Aorta (tissue), 5 donors: ENCODE measurements around the gene SLC35F1. TPM values are rescaled to one million over a fixed set of nuclear protein-coding genes. Genes with fewer than 3 reads are reported as not detected.

ENCODE experiments used
- ATAC-seq: fragments of 200-7000 bp; cut with Tn5 transposase; one replicate; pipeline ENCODE4 v1.9.1; 2022; ENCODE audit warnings: moderate library complexity; ENCODE audit not compliant: low FRiP score
- DNase-seq, 2 donors: peaks; one replicate each; pipeline ENCODE4 v3.0.0-alpha.2; 2020
- H3K27ac ChIP-seq, 2 donors: one replicate each; pipeline ENCODE4 v1.5.1; 2013; ENCODE audit warnings: low read length in 2 of 2, mild to moderate bottlenecking in 2 of 2, moderate library complexity in 2 of 2, control low read depth in 1 of 2, inconsistent platforms in 1 of 2, low read depth in 1 of 2
- H3K27me3 ChIP-seq, 2 donors: one replicate each; pipeline ENCODE4 v1.6.1; 2013; ENCODE audit warnings: control low read depth in 1 of 2, low read length in 1 of 2, mild to moderate bottlenecking in 1 of 2, moderate library complexity in 1 of 2; ENCODE audit not compliant: insufficient read depth in 2 of 2, control insufficient read depth in 1 of 2
- H3K36me3 ChIP-seq, 2 donors: one replicate each; pipeline ENCODE4 v1.6.1; 2013; ENCODE audit warnings: control low read depth in 1 of 2, low read length in 1 of 2, mild to moderate bottlenecking in 1 of 2; ENCODE audit not compliant: insufficient read depth in 2 of 2, control insufficient read depth in 1 of 2
- H3K4me1 ChIP-seq, 2 donors: one replicate each; pipeline ENCODE4 v1.6.1; 2013; ENCODE audit warnings: low read length in 2 of 2, control low read depth in 1 of 2, mild to moderate bottlenecking in 1 of 2, moderate library complexity in 1 of 2; ENCODE audit not compliant: insufficient read depth in 2 of 2, control insufficient read depth in 1 of 2
- H3K4me3 ChIP-seq, 2 donors: one replicate each; pipeline ENCODE4 v1.5.1; 2013; ENCODE audit warnings: low read length in 2 of 2, control low read depth in 1 of 2, mild to moderate bottlenecking in 1 of 2
- H3K9me3 ChIP-seq: one replicate; pipeline ENCODE4 v1.6.1; 2013; ENCODE audit warnings: mild to moderate bottlenecking, low read length; ENCODE audit not compliant: control insufficient read depth
- WGBS, 2 donors: extraction: QIAGEN DNeasy Blood & Tissue Kit; methylation state at CpG; one replicate each; pipeline ENCODE4 v1.1.7; 2013; 5-methylcytosine and 5-hydroxymethylcytosine counted together
- intact Hi-C, 2 donors: fragments of 100-400 bp; cut with DNase I; formaldehyde crosslinking; loops; one replicate each; pipeline versions ENCODE4 v1.14.2 to v1.15.0; 2022
- polyA plus RNA-seq, 2 donors: library from polyadenylated mRNA; stranded (reverse); fragments of 200-250 nt; gene quantifications; one replicate each; pipeline ENCODE4 v1.2.3, GENCODE V29; 2013
- total RNA-seq, 2 donors: library from RNA; stranded (reverse); fragmentation: NEBNext Ultra II Directional; extraction: Animal tissue kit (Norgen Biotek cat#: 25700); gene quantifications; one replicate each; pipeline ENCODE4 v1.2.1, GENCODE V29; 2021
- donor health status: healthy with polysubstance abuse.
- donor health status: Bipolar disorder and iron deficiency.
- donor health status: DM: no; HTN: no; CAD: no.
- donor health status: DM: no; HTN: no; CAD: no.
- donor health status: DM: yes; HTN: yes; CAD: no.

Gene SLC35F1
- total and polyA plus RNA-seq, 4 donors, result 0.59 to 1.9 (median 1.2) TPM

DNA sequence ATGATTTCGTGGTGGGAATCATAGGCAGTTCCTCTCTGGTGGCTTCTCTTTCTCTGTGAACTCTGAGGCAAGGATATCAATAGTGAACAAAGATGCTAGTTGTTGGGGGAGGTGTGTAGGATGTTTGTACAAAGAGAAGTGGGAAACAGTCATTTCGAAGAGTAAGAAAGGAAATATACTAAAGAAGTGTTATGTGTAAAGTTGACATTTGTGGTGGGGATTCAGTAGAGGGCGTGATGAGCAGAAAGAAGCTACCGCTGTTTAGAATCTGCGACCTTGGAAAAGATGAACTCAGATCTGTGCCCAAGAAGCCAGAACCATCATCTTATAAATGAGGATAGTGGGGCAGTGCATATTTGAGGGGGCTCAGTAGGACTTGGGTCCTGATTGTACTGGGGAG lies 11.4 kb downstream of the SLC35F1 start:
- H3K4me1 ChIP-seq, result no peaks in the 10 kb centered on the region
- no peaks in the 10 kb centered on the region for H3K36me3 ChIP-seq
- no peak for ATAC-seq
- DNase-seq, result no peak
- WGBS, 2 donors, result 71 to 73% methylated on average over 5 of the region's 5 CpGs
- H3K27ac ChIP-seq, result no peak overlapping the region
- no peaks in the 10 kb centered on the region for H3K27me3 ChIP-seq
- no peaks in the 10 kb centered on the region for H3K9me3 ChIP-seq
- no peak overlapping the region for H3K4me3 ChIP-seq
- intact Hi-C loops, result no loop called here

DNA sequence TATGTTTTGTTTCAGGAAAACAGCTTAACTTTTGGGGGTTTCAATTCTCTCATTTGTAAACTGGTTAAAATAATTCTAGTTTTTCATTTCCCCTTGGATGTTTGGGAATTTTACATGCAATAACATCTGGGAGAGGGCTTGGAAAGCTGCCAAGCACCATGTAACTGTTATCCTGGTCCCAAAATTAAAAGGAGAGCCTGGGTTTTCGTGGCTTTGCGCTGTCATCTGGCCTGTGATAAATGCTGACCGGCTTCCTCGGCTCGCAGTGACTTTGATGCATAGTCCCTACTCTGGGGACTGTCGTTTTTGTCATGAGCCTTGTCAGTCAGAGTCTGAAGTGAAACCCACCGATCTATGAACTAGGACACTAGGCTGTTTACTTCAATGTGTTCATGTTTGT lies 12.2 kb downstream of the SLC35F1 start:
- no peak overlapping the region for H3K4me3 ChIP-seq
- intact Hi-C loops, result no loop called here
- H3K4me1 ChIP-seq, result no peaks in the 10 kb centered on the region
- DNase-seq, result no peak
- no peaks in the 10 kb centered on the region for H3K27me3 ChIP-seq
- H3K27ac ChIP-seq, result no peak overlapping the region
- WGBS, 2 donors, result 3 to 5% methylated on average over 7 of the region's 7 CpGs
- H3K36me3 ChIP-seq, result no peaks in the 10 kb centered on the region
- no peak for ATAC-seq
- H3K9me3 ChIP-seq, result no peaks in the 10 kb centered on the region

DNA sequence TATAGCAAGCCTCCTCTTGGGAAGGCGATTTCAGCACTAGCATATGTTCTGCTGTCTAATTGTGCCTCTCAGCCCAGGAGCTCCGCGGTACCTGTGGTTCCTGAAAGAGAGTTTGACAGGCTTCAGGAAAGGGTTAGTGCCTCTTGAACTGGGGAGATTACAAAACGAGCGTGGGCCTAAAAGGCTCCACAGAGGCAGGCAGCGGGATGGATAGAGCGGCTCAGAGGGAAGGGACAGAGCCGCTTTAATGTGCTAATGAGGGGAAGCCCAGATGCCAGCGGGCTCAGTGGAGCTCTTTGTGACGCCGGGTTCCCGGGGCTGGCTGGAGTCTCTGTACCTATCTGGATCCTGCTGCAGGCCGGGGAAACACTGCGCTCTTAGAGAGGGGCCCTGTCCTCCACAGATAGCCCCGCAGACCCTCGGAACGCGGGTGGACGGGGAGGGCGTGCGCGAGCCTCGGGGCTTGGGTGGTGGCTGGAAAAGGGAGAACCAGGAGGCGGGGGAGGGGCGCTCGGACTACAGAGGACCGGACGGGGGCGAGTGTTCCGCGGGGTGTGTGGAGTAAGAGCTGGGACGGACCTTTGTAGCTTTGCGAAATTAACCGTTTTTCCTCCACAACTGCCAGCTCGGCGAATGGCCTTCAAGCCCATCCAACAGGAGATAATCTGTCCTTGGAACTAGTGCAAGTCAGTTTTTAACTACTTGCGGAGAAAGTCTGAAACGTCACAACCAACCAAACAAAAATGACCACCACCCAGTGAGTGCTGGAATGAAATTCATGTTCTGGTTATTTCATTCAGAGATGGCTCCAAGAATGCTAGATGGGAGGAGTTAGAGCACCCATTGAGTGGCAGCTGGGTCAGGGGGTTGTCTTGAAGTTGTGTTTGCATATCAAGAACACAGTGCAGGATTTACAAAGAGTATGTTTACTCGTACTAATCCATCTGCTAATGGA lies 13.0 kb downstream of the SLC35F1 start:
- Histone ChIP-seq H3K4me3 (no peak overlapping the region), H3K27me3 (no peaks in the 10 kb centered on the region), H3K9me3 (no peaks in the 10 kb centered on the region), H3K27ac (no peak overlapping the region), H3K4me1 (no peaks in the 10 kb centered on the region), H3K36me3 (no peaks in the 10 kb centered on the region)
- ATAC-seq (peak; percentile 64), DNase-seq (peak; percentile 46 to 76)
- intact Hi-C loops, result no loop called here
- WGBS, 2 donors, result 1 to 2% methylated on average over 39 of the region's 39 CpGs

DNA sequence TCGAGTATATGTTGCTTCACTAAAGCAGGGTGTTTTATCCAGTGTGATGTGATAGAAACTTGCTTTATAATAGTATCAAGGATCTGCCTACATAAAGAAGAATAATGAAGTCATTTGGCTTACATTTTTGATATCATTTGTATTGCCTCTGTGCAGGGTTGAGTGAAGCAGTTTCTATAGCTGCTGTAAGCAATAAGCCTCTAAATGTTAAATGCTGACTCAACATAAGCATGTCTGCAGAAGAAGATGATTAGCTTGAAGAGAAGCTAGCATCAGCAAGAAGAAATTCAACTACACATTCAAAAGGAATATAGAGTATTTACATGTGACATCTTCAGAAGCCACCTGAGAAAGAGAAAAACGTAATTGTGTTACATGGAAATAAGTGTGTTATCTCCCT lies 17.6 kb downstream of the SLC35F1 start:
- peaks cover 2% of the 10 kb centered on the region for H3K9me3 ChIP-seq
- ATAC-seq (no peak), DNase-seq (no peak)
- no peak overlapping the region for H3K4me3 ChIP-seq
- H3K27ac ChIP-seq, result no peak overlapping the region
- H3K27me3 ChIP-seq, result no peaks in the 10 kb centered on the region
- WGBS, 2 donors, result 64 to 68% methylated on average over 2 of the region's 2 CpGs
- no peaks in the 10 kb centered on the region for H3K36me3 ChIP-seq
- intact Hi-C loops, result no loop called here
- H3K4me1 ChIP-seq, result no peaks in the 10 kb centered on the region

DNA sequence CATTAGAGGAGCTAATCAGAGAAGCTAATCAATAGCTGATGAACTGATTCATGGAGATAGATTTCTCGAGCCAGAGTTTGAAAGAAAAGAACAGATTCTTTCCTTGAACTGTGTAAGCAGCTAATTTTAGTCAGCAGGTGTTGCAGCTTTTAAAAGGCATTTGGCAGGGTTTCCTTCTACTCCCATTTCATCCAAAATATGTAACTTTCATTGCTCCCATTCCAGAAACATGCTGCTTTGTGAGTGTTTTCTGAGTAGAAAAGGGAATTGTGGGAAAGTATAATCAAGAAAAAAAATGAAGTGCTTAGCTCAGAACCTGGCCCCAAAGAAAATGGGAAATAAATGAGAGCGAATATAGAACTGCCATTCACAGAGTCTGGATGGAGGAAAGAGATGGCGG lies 20.8 kb downstream of the SLC35F1 start:
- Histone ChIP-seq H3K4me3 (no peak overlapping the region), H3K27ac (no peak overlapping the region), H3K36me3 (no peaks in the 10 kb centered on the region), H3K9me3 (peaks cover 2% of the 10 kb centered on the region), H3K4me1 (no peaks in the 10 kb centered on the region), H3K27me3 (no peaks in the 10 kb centered on the region)
- DNase-seq (no peak), ATAC-seq (no peak)
- WGBS, 2 donors, result 78 to 80% methylated on average over 3 of the region's 3 CpGs
- intact Hi-C loops, result no loop called here

DNA sequence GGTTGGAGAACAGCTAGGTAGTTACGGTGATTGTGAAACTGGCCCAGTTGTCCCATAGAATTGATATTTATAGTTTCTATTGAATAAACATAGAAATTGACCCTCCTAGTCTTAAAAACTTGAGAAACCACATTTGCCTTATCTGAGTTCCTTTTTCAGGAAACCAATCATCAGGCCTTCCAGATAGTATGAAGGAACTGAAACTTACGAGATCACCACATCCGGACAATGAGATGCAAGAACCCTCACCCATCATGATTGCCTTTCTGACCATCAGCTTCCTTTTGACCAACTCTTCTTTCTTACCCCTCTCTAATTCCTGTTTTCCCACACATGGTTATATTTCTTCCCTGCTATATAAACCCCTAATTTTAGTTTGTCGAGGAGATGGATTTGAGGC lies 21.8 kb downstream of the SLC35F1 start:
- Histone ChIP-seq H3K4me3 (no peak overlapping the region), H3K36me3 (no peaks in the 10 kb centered on the region), H3K27me3 (no peaks in the 10 kb centered on the region), H3K27ac (no peak overlapping the region), H3K4me1 (no peaks in the 10 kb centered on the region), H3K9me3 (peaks cover 4% of the 10 kb centered on the region)
- 83 to 95% methylated on average over 4 of the region's 4 CpGs for WGBS, 2 donors
- intact Hi-C loops, result no loop called here
- DNase-seq (no peak), ATAC-seq (no peak)

DNA sequence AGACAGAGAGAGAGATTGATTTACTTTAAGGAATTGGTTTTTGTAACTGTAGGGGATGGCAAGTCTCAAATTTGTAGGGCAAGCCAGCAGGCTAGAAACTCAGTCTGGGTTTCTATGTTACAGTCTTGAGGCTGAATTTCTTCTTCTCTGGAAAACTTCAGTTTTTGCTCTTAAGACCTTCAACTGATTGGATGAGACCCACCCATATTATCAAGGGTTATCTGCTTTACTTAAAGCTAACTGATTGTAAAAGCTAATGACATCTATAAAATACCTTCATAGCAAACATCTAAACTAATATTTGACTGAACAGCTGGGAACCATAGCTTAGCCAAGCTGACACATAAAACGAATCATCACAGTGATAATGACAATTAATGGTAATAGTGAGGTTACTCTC lies 22.4 kb downstream of the SLC35F1 start:
- Histone ChIP-seq H3K27ac (no peak overlapping the region), H3K27me3 (no peaks in the 10 kb centered on the region), H3K36me3 (no peaks in the 10 kb centered on the region), H3K4me3 (no peak overlapping the region), H3K9me3 (peaks cover 4% of the 10 kb centered on the region), H3K4me1 (no peaks in the 10 kb centered on the region)
- intact Hi-C loops, result no loop called here
- WGBS, 2 donors, result 74 to 81% methylated on average over 1 of the region's 1 CpG
- ATAC-seq, result no peak
- no peak for DNase-seq

DNA sequence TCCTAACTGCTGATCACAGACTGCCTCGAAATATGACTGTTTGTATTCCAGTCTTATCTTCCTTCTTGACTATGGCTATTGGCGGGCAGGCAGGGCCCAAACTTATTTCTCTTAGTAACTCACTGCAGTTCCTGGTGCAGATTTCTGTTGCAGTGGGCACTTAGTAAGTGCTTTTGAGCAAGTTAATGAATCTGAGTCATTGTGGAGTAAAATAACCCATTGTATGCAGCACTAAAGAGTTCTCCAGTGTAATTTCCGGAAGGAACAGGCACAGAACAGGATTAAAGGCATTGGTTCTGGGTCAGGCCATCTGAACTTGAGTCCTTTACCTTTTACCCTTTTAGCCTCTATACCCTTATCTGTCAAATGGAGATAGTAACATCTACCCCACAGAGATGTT lies 23.6 kb downstream of the SLC35F1 start:
- 68 to 70% methylated on average over 3 of the region's 3 CpGs for WGBS, 2 donors
- DNase-seq, result no peak
- H3K27me3 ChIP-seq, result no peaks in the 10 kb centered on the region
- no peak overlapping the region for H3K4me3 ChIP-seq
- peaks cover 4% of the 10 kb centered on the region for H3K9me3 ChIP-seq
- no peaks in the 10 kb centered on the region for H3K4me1 ChIP-seq
- no peaks in the 10 kb centered on the region for H3K36me3 ChIP-seq
- no peak overlapping the region for H3K27ac ChIP-seq
- intact Hi-C loops, result no loop called here
- no peak for ATAC-seq

DNA sequence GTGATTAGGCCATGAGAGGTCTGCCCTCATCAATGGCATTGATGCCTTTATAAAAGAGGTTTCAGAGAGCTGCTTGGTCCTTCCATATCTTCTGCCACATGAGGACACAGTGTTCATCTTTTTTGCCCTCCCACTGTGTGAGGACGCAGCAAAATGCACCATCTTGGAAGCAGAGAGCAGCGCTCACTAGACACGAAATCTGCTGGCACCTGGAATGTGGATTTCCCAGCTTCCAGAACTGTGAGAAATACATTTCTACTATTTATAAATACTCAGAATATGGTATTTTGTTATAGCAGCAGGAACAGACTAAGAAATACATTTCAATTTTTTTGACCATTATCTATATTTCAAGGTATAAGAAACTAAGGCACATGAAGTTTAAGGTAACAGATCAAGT lies 24.9 kb downstream of the SLC35F1 start:
- ATAC-seq (no peak), DNase-seq (no peak)
- intact Hi-C loops, result no loop called here
- no peaks in the 10 kb centered on the region for H3K36me3 ChIP-seq
- H3K4me3 ChIP-seq, result no peak overlapping the region
- peaks cover 4% of the 10 kb centered on the region for H3K9me3 ChIP-seq
- H3K27me3 ChIP-seq, result no peaks in the 10 kb centered on the region
- WGBS, 2 donors, result 78 to 80% methylated on average over 3 of the region's 3 CpGs
- no peaks in the 10 kb centered on the region for H3K4me1 ChIP-seq
- H3K27ac ChIP-seq, result no peak overlapping the region
